CMK (cell line): Measurements from ENCODE around the gene NGB.
A peak's percentile ranks its signal among the peaks of the same experiment; 100 is the strongest.
"Not testable (repeated sequence)": the region's sequence is repeated elsewhere in the genome, so short reads cannot be mapped to it uniquely, and the experiment has no call there.

Experiments used
- DNase-seq: peaks from one replicate; pipeline ENCODE4 v3.0.0-alpha.2; 2010; ENCODE audit warnings: low read depth

Gene NGB

GRCh38 chr14:77271113-77271710 lies at the start of gene NGB:
TSS of gene NGB (minus strand) at chr14:77271206. CDS start at chr14:77270937, 269 bp downstream.
- no peak for DNase-seq

DNA sequence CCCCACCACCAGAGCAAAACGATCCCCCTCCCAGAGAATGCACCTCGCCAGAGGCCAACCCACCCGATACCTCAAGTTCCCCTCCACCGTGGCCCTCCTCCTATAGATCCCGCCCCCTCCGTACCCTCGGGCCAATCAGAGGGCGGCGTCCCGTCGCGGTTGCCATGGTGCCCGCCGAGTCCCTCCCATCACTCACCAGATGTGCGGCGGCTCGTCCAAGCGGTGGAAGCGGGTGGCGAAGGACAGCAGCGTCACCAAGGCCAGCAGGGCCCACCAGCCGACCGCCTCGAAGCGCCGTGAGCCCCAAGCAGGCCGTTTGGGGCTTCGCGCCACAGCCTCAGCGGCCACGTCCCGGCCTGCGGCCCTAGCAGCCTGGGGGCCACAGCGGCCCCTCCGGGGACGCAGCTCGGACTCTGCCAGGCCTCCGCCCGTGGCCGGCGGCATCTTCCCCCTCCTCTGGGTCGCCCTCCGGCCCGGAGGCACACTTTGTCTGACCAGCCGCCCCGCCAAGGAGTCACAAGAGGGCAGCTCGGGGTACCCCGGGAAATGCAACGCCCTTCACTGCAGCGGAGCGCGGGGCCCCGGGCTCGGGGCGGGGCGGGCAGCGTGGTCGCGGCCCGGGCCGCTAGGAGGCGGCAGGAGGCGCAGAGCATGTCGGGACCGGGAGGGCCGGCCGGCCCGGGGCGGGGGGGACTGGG lies 49.4 kb upstream of the NGB start, which contains the start of gene POMT2:
Gene POMT2, minus strand, starts transcription at position 646 of the 698 bp plus-strand sequence. Its CDS starts 202 bp downstream, at position 444.
- peak; percentile 60 for DNase-seq

GRCh38 chr14:77319422-77319821 lies 48.4 kb upstream of the NGB start:
- no peak for DNase-seq

GRCh38 chr14:77318756-77319155 lies 47.8 kb upstream of the NGB start:
- DNase-seq = not testable (repeated sequence)

DNA sequence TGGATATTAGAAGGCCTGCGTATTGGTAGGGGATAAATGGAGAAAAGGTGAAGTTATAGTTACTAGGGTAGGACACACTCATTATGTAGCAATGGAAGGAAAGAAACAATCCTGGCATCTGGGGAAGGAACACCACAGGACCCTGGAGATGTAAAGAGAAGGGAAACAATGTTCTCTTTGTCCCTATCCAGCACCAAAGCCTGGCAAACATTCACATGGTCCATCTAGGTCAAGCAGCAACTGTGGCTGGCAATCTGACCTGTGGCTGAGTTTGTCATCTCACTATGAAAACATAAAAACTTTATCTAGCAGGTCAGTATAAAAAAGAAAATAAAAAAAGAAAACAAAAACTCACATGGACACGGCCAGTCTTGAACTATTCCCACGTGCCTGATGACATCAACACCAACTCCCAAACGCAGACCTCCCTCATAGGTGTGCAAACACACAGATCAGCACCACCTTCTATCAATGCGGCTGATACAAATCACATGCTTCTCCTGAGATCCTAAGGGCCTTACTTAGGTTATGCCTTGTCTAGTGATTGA lies 47.1 kb upstream of the NGB start:
- DNase-seq = no peak

- no peak for DNase-seq
Observed at GRCh38 chr14:77316872-77317301, 45.9 kb upstream of the NGB start.

DNA sequence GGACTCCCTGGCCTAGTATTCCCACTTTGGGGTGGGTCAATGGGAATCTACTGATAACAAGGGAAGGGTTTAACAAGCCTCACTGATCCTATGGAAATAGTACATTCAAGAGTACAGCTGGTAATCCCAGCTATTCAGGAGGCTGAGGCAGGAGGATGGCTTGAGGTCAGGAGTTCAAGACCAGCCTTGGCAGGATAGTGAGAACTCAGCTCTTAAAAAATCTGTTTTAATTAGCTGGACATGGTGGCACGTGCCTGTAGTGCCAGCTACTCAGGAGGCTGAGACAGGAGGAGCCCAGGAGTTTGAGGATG lies 45.1 kb upstream of the NGB start:
- DNase-seq = no peak

DNA sequence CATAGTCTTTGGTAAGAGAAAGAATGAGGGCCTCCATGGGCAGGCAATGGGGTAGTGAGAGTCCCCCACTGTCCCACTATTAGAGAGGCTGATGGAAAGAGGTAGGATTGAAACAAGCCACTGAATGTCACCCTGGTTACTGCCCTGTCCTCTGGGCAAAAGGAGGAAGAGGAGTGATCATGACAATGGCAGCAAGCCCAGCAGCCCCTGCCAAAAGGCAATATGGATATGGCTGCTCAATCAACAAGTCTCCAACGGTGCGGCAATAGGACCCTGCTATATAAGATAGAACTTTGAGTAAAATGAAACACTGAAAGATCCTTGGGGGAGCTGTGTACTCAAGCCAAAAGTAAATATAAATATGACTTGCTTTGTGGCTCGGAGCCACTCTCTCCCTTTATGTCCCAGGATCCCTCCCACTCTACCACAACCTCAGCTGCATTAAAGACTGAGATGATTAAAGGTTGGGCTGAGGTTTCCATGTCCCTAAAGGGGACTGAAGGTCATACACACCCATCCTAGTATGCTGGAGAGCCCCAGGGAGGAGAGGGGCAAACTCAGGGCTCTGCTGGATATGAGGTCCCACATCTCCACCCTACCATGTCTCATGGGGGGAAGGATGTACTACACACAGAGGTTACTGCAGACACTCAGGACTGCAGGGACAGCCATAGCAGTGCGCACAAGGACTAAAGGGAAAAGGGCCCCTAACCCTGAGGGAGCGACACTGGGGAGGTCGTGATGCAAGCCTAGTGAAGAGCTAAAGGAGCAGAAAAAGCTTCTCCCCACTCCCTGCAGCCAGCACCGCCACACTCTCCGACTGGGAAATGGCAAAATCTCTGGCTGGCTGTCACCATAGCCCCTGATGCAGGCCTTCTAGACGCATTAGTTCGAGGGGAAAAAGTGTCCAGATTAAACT lies 43.8 kb upstream of the NGB start:
- DNase-seq = no peak

- DNase-seq = no peak
Observed at GRCh38 chr14:77314043-77314442, 43.0 kb upstream of the NGB start.

- no peak for DNase-seq
Observed at GRCh38 chr14:77313371-77313770, 42.4 kb upstream of the NGB start.

DNA sequence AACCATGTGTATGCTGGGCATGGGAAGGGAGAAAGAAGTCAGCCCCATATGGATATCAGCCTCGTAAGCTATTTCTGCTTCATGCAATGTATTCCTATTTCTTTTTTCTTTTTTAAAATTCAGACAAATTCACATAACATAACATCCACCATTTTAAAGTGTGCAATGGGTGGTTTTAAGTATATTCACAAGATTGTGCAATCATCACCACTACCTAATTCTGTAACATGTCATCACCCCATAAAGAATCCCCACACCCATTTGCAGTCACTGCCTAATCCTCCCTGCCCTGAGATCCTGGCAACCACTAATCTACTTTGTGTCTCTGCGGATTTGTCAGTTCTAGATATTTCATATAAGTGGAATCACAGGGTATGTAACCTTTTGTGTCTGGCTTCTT lies 40.2 kb upstream of the NGB start:
- no peak for DNase-seq

DNA sequence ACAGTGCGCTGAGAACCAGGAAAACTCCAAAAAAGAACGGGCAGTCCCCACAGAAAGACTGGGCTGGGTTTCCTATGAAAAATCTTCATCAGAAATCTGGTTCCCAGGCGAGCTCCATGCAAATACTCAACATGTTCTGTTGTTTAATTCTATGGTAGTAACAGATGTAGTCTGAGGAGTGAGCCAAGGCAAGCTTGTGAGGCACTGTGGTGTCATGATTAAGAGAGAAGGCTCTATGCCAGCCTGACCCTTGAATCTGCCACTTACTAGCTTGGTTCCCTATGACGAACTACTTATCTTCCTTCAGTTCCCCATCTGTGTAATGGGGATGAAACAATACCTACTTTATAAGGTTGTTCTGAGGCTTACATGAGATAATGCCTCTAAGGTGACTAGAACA lies 39.0 kb upstream of the NGB start:
- no peak for DNase-seq

DNA sequence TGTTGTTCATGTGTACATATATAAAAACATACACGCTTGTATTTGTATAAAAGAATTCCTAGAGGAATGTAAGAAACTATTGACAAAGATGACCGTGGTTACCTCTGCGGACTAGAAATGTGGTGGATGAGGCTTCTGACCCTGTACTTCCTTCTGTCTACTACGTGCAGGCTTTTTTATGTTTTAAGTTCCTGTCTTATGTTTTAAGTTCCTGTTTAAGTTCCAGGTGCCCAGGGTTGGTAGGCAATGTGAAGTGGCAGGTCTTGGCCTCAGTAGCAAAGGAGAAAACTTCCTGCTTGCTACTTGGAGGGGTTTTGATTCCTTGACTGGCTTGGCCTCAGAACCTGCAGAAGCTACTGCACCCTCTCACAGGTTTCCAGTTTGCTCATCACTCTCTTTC lies 38.1 kb upstream of the NGB start:
- no peak for DNase-seq

DNA sequence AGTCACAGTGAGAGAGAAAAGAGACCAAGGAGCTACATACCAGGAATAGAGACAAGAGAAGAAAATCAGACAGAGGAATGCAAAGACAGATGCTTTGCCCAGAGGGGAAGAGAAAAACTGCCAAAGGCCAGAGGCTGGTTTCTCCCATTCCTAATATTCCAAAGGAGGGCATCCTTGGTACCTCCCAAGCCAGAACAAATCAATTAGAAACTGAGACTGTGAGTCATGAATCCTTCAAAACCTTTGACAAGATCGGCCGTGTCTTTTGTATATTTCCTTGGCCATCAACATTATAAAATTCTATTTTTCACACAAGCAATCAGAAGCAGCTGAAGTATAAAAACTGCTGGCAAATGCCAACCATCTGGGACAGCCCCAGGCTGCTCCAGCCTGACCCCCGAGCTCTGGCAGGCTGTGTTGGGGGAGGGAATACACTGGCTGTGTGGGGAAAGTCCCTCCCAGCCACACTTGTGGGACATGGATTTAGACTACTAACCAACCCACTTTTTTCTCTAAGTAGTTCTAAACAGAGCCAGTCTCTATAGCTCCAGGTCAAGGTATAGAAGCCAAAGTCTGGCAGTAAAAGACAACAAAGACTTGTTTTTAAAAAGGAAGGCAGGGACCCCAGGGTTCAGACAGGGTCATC lies 36.0 kb upstream of the NGB start:
- DNase-seq = no peak

- no peak for DNase-seq
Observed at GRCh38 chr14:77306416-77306815, 35.4 kb upstream of the NGB start.

DNA sequence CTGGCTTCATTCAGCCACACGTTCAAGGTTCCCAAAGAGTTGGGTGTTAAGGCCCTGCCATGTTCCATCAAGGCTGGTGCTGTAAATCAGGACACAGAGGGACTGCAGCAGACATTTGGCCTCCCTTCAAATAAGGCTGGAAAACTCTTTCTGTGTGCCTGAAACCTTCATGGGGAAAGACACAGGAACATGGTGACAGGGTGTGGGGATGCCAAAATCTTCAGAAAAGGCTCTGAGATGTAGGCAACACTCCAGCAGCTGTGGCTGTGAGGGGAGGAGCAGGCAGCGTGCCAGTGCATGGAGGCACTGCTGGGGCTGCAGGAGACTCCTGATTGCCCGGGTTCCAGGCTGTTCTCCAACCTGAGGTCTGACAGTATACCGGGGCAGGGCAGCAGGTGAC lies 34.7 kb upstream of the NGB start:
- no peak for DNase-seq

DNA sequence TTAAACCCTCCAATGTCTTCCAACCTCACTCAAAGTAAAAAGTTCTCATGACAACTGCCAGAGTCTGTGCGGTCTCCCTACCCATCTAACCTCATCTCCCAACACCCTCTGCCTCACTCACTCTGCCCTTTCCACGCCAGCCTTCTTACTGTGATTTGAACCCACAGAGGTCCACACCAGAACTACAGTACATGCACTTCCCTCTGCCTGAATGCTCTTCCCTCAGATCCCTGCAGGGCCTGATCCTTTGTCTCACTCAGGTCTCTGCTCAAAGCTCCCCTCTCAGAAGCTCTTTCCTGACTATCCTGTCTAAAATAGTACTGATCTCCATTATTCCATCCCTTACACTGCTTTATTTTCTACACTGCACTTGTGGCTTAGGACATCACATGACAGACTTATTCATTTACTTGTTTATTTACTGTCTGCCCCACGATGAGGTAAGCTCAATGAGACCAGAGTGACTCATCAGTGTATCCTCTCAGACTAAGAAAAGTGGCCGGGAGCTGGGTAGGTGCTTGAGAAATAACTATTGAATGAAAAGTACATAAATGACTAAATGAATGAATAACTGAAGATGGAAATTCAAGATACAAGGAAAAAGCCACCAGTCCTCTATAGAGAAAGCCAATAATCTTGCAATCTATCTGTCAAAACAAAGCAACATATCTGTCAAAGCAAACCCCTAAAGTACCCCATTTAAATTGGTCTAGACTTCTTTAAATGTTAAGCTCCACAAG lies 32.6 kb upstream of the NGB start:
- DNase-seq = no peak

DNA sequence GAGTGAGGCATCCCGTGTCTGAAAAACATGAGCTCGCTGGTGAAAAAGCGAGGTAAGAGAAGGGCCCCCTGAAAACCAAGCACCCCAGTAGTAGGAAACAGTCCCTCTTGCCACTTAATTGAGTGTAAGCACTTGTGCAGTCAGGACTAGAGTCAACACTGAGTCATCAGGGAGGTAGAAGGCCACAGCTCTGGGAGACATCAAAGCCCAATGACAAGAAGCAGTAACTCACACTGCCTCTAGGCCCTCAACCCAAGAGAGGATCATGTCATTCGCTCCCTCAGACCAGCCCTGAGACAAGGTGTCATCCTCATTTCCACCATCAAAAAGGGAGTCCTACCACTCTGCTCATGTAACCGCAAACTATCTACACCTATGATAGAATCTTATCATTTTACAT lies 31.9 kb upstream of the NGB start:
- DNase-seq = no peak

DNA sequence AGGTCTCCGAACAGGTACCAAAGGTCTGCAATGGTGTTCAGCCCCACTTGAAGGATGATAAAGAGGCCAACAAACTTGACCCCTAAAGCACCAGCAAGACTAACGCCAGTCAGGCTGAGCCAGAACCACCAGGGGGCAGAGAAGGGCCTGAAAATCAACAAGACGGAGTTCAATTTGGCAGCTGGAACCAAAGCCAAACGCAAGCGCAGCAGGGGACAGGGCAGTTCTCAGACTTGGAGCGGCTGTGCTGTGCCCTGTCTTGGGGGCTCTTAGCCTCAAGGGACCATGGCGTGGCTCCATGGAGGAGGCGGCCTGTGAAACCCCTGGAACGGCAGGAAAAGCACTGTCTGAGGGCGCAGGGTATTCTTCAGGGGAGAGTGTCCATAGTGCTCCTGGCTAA lies 30.1 kb upstream of the NGB start:
- no peak for DNase-seq

DNA sequence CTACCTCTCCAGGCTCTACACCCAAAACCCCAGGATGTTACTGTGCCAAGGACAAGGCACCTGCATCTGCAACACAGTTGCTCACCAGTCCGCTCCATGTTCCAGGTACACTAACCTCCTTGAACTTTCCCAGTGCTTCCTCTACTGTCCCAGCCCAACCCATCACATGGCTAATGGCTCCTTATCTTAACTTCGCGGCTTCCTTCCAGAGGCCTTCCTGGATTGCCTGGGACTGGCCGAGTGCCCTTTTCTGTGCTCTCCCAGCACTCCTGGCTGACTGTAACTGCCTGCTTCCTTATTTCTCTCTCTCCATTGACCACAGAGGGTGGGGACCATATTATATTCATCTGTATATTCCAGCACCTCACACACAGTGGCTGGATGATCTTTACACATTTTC lies 28.8 kb upstream of the NGB start:
- DNase-seq = no peak

DNA sequence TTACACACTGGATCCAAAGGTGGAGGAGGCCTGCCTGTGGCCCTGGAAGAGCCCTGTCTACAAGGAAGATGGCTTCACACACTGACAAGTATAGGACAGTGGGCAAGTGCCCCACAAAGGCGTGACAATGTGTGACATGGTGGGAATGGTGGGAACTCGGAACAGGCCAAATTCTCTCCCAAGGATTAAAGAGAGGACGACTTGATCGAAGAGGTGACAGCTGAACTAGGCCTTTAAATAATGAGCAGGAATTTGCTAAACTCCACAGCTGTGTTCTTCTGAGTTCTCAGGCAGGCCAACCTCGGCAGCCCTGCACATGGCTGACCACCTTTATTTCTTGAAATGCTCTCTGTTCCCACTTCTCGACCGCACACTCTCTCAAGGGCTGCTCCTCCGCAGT lies 25.9 kb upstream of the NGB start:
- no peak for DNase-seq

GRCh38 chr14:77296155-77296554 lies 25.1 kb upstream of the NGB start:
- DNase-seq = no peak
